SK-N-MC (cell line): ENCODE results near the gene CAMK1.

Experiments
- EZH2 ChIP-seq: fragments of 200-600 bp; sonication (generic); IDR thresholded peaks from one replicate; pipeline ENCODE4 v1.6.1; 2017; ENCODE audit warnings: antibody characterized with exemption
- FOXP2 ChIP-seq: optimal IDR thresholded peaks from 2 replicates; pipeline ENCODE3; 2011; ENCODE audit warnings: mild to moderate bottlenecking, moderate library complexity; ENCODE audit not compliant: insufficient read depth; ENCODE audit errors: extremely low read length, control extremely low read depth
- POLR2AphosphoS5 ChIP-seq: IDR thresholded peaks from 2 replicates; pipeline ENCODE4 v1.6.1; 2012; ENCODE audit warnings: mild to moderate bottlenecking, low read depth, low read length, borderline replicate concordance

GRCh38 chr3:9791790-9792404 is 22.1 kb upstream of the CAMK1 start:
- TF ChIP-seq EZH2: no peak
- no peak; the same call in 1 of the 2 replicates for TF ChIP-seq POLR2AphosphoS5
- TF ChIP-seq FOXP2: no peak
